ENCODE data around the gene FAM227B. TPM values are rescaled to one million over a fixed set of nuclear protein-coding genes. Genes with fewer than 3 reads are reported as not detected.

The FAM227B gene
- total and polyA plus RNA-seq, 2 donors (not counting 1 experiment from before 2014, with no cell fraction given): 2.7 to 9.7 TPM

DNA sequence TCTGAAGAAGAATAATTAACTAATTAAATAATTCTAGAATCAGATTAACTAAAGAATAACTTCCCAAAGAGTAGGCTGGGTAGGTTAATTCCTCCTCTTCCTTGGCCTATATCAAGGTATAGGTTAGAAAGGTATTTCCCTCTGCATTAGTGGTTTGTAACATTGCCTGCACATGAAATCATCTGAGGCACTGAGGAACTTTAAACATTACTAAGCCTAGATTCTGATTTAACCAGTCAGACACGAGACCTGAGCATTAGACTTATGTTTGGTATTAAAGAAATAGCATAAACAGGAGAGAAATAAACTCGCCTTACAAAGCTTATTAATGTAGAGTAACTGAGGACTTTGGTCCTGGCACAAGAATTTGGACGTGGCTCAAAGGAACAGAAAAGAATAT, 113.4 kb downstream of the FAM227B start:
- Histone ChIP-seq H3K27me3 (ENCODE audit: control insufficient read depth, insufficient read depth, low read length) (no peaks in the 10 kb centered on the region), H3K27ac (ENCODE audit: insufficient read depth, low read length) (no peak overlapping the region), H2AFZ (ENCODE audit: low read length) (peak overlapping the region; percentile 36), H3K79me2 (ENCODE audit: control insufficient read depth, insufficient read depth, low read length) (no peaks in the 10 kb centered on the region), H4K20me1 (ENCODE audit: control insufficient read depth, extremely low read depth, insufficient read depth, low read length) (no peaks in the 10 kb centered on the region), H3K9ac (ENCODE audit: insufficient read depth, low read length) (no peak overlapping the region), H3K4me2 (ENCODE audit: extremely low read depth, insufficient read depth, low read length) (no peak overlapping the region), H3K4me3 (replicated peaks in 1 of 4; ENCODE audit: control extremely low read depth in 1 of 4, insufficient read depth in 1 of 4, low read depth in 3 of 4, low read length in 4 of 4) (no peak overlapping the region), H3K4me1 (ENCODE audit: control insufficient read depth, extremely low read depth, insufficient read depth, low read length) (no peaks in the 10 kb centered on the region), H3K36me3 (ENCODE audit: control insufficient read depth, insufficient read depth, low read length) (no peaks in the 10 kb centered on the region), H3K9me3 (ENCODE audit: control insufficient read depth, insufficient read depth, low read depth, low read length) (no peaks in the 10 kb centered on the region)
- peak in 1 of 2 donors; percentile 3 for DNase-seq (ENCODE audit: low read depth in 2 of 2)
- TF ChIP-seq, protein P1, sequence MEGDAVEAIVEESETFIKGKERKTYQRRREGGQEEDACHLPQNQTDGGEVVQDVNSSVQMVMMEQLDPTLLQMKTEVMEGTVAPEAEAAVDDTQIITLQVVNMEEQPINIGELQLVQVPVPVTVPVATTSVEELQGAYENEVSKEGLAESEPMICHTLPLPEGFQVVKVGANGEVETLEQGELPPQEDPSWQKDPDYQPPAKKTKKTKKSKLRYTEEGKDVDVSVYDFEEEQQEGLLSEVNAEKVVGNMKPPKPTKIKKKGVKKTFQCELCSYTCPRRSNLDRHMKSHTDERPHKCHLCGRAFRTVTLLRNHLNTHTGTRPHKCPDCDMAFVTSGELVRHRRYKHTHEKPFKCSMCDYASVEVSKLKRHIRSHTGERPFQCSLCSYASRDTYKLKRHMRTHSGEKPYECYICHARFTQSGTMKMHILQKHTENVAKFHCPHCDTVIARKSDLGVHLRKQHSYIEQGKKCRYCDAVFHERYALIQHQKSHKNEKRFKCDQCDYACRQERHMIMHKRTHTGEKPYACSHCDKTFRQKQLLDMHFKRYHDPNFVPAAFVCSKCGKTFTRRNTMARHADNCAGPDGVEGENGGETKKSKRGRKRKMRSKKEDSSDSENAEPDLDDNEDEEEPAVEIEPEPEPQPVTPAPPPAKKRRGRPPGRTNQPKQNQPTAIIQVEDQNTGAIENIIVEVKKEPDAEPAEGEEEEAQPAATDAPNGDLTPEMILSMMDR (conservative IDR thresholded peaks at IDR 0.05 in 1 of 2, IDR thresholded peaks at IDR 0.05 in 1 of 2; ENCODE audit: low read depth in 1 of 2, low read length in 2 of 2): no peak
- TF ChIP-seq EZH2 (IDR thresholded peaks at IDR 0.05; ENCODE audit: low read length, missing control alignments): no peak

DNA sequence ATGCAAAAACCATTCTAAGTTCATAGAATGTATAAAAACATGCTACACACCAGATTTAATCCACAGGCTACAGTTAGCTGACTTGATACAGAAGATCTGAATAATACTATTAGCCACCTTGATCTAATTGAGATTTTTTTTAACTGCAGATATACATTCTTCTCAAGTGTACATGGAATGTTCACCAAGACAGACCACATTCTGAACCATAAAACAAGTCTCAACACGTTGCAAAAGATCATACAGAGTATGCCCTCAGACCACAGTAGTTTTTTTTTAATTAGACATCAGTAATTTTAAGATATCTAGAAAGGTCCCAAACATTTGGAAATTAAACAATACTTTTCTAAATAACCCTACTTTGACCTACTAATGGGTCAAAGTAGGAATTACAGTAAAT, 114.3 kb downstream of the FAM227B start:
- H3K4me2 ChIP-seq (ENCODE audit: extremely low read depth, insufficient read depth, low read length): no peak overlapping the region
- DNase-seq (ENCODE audit: low read depth in 2 of 2): no peak
- no peaks in the 10 kb centered on the region for H3K4me1 ChIP-seq (ENCODE audit: control insufficient read depth, extremely low read depth, insufficient read depth, low read length)
- no peak overlapping the region for H3K4me3 ChIP-seq (replicated peaks in 1 of 4; ENCODE audit: control extremely low read depth in 1 of 4, insufficient read depth in 1 of 4, low read depth in 3 of 4, low read length in 4 of 4)
- TF ChIP-seq, protein P1 (conservative IDR thresholded peaks at IDR 0.05 in 1 of 2, IDR thresholded peaks at IDR 0.05 in 1 of 2; ENCODE audit: low read depth in 1 of 2, low read length in 2 of 2): no peak
- no peak for TF ChIP-seq EZH2 (IDR thresholded peaks at IDR 0.05; ENCODE audit: low read length, missing control alignments)
- H2AFZ ChIP-seq (ENCODE audit: low read length): no peak overlapping the region
- H3K9ac ChIP-seq (ENCODE audit: insufficient read depth, low read length): no peak overlapping the region
- no peaks in the 10 kb centered on the region for H3K9me3 ChIP-seq (ENCODE audit: control insufficient read depth, insufficient read depth, low read depth, low read length)
- no peaks in the 10 kb centered on the region for H4K20me1 ChIP-seq (ENCODE audit: control insufficient read depth, extremely low read depth, insufficient read depth, low read length)
- H3K79me2 ChIP-seq (ENCODE audit: control insufficient read depth, insufficient read depth, low read length): no peaks in the 10 kb centered on the region
- H3K27me3 ChIP-seq (ENCODE audit: control insufficient read depth, insufficient read depth, low read length): no peaks in the 10 kb centered on the region
- no peaks in the 10 kb centered on the region for H3K36me3 ChIP-seq (ENCODE audit: control insufficient read depth, insufficient read depth, low read length)
- H3K27ac ChIP-seq (ENCODE audit: insufficient read depth, low read length): no peak overlapping the region

GRCh38 chr15:49501586-49501985, 119.0 kb downstream of the FAM227B start:
- Histone ChIP-seq H3K79me2 (ENCODE audit: control insufficient read depth, insufficient read depth, low read length) (no peaks in the 10 kb centered on the region), H4K20me1 (ENCODE audit: control insufficient read depth, extremely low read depth, insufficient read depth, low read length) (no peaks in the 10 kb centered on the region), H2AFZ (ENCODE audit: low read length) (no peak overlapping the region), H3K9me3 (ENCODE audit: control insufficient read depth, insufficient read depth, low read depth, low read length) (no peaks in the 10 kb centered on the region), H3K4me1 (ENCODE audit: control insufficient read depth, extremely low read depth, insufficient read depth, low read length) (peaks cover 2% of the 10 kb centered on the region), H3K27me3 (ENCODE audit: control insufficient read depth, insufficient read depth, low read length) (no peaks in the 10 kb centered on the region), H3K4me3 (replicated peaks in 1 of 4; ENCODE audit: control extremely low read depth in 1 of 4, insufficient read depth in 1 of 4, low read depth in 3 of 4, low read length in 4 of 4) (no peak overlapping the region), H3K36me3 (ENCODE audit: control insufficient read depth, insufficient read depth, low read length) (no peaks in the 10 kb centered on the region), H3K27ac (ENCODE audit: insufficient read depth, low read length) (no peak overlapping the region), H3K9ac (ENCODE audit: insufficient read depth, low read length) (no peak overlapping the region), H3K4me2 (ENCODE audit: extremely low read depth, insufficient read depth, low read length) (no peak overlapping the region)
- DNase-seq (ENCODE audit: low read depth in 2 of 2): no peak
- TF ChIP-seq, protein P1 (conservative IDR thresholded peaks at IDR 0.05 in 1 of 2, IDR thresholded peaks at IDR 0.05 in 1 of 2; ENCODE audit: low read depth in 1 of 2, low read length in 2 of 2): no peak
- TF ChIP-seq EZH2 (IDR thresholded peaks at IDR 0.05; ENCODE audit: low read length, missing control alignments): no peak
